HCT116 (cell line): Measurements from ENCODE around the gene C1QTNF2. TPM values are rescaled to one million over a fixed set of nuclear protein-coding genes. Genes with fewer than 3 reads are reported as not detected.
A peak's percentile ranks its signal among the peaks of the same experiment; 100 is the strongest.

Experiments
- ATAC-seq: fragments of 200-7000 bp; cut with Tn5 transposase; 2 replicates; pipeline ENCODE4 v1.9.1; 2020; ENCODE audit warnings: mild to moderate bottlenecking, moderate library complexity
- BruUV-seq: library from RNA; stranded (reverse); fragments of 400-500 nt; replicated peaks from 2 replicates; lab custom pipeline; 2021; lab: Mats Ljungman, UMichigan
- CTCF ChIA-PET: fragments of 300-600 bp; sonication (Branson Sonifier 250); formaldehyde crosslinking; loops from one replicate; lab custom pipeline; 2021; ENCODE audit warnings: antibody characterized with exemption; lab: Charles Lee
- POLR2A ChIA-PET: fragments of 300-600, 350-600 bp; sonication (Branson Sonifier 250); formaldehyde crosslinking; loops from one replicate; lab custom pipeline; 2021; ENCODE audit warnings: antibody characterized with exemption; lab: Charles Lee
- RAD21 ChIA-PET, 2 experiments: fragments of 300-600 bp; sonication (Branson Sonifier 250); formaldehyde crosslinking; loops; one replicate each; lab custom pipeline; 2023; ENCODE audit warnings: low total read pairs in 2 of 2; ENCODE audit not compliant: uncharacterized antibody in 2 of 2, unreplicated experiment in 2 of 2, low non-redundant PET in 1 of 2; lab: Charles Lee
- DNase-seq: peaks from one replicate; pipeline ENCODE4 v3.0.0-alpha.2; 2010; ENCODE audit warnings: low read depth, low spot score
- H2AFZ ChIP-seq: fragments of 200-600 bp; shearing (Covaris generic), sonication (generic); 2 replicates; pipeline ENCODE4 v1.6.1; 2017; ENCODE audit warnings: low read depth, mixed run types, mixed read lengths, antibody characterized with exemption, low read length; ENCODE audit not compliant: poor library complexity, severe bottlenecking
- H3K27ac ChIP-seq: 2 replicates; pipeline ENCODE4 v1.5.1; 2012; ENCODE audit warnings: low read depth, low read length
- H3K27me3 ChIP-seq: fragments of 200-600 bp; sonication (generic); 2 replicates; pipeline ENCODE4 v1.6.1; 2016; ENCODE audit warnings: mixed run types, low read length, mixed read lengths; ENCODE audit not compliant: insufficient read depth
- H3K36me3 ChIP-seq, 2 experiments: fragments of 200-500 bp in 1 of 2; fragments of 200-600 bp in 1 of 2; sonication (Bioruptor generic) in 1 of 2; sonication (generic) in 1 of 2; 2 replicates each; pipeline versions ENCODE4 v1.5.1 to v1.6.1; 2014 to 2016; ENCODE audit warnings: low read length in 2 of 2, inconsistent platforms in 1 of 2, mixed read lengths in 1 of 2, mixed run types in 1 of 2; ENCODE audit not compliant: insufficient read depth in 2 of 2, control insufficient read depth in 1 of 2
- H3K4me1 ChIP-seq, 2 experiments: fragments of 200-600 bp in 1 of 2; sonication (generic) in 1 of 2; 2 replicates each; pipeline versions ENCODE4 v1.5.1 to v1.6.1; 2012 to 2017; ENCODE audit warnings: low read length in 2 of 2, inconsistent platforms in 1 of 2, mild to moderate bottlenecking in 1 of 2, mixed read lengths in 1 of 2, mixed run types in 1 of 2, moderate library complexity in 1 of 2; ENCODE audit not compliant: insufficient read depth in 2 of 2, control insufficient read depth in 1 of 2
- H3K4me2 ChIP-seq: fragments of 200-600 bp; sonication (generic); 2 replicates; pipeline ENCODE4 v1.6.1; 2017; ENCODE audit warnings: mixed run types, low read length, mixed read lengths
- H3K4me3 ChIP-seq, 2 experiments: fragments of 200-600 bp in 1 of 2; sonication (generic) in 1 of 2; replicated peaks in 1 of 2; 2 replicates each; pipeline ENCODE4 v1.5.1; 2011 to 2016; ENCODE audit warnings: low read length in 2 of 2, control low read depth in 1 of 2, low read depth in 1 of 2, mild to moderate bottlenecking in 1 of 2, mixed read lengths in 1 of 2, mixed run types in 1 of 2
- H3K79me2 ChIP-seq: fragments of 200-600 bp; sonication (generic); 2 replicates; pipeline ENCODE4 v1.6.1; 2017; ENCODE audit warnings: mild to moderate bottlenecking, mixed run types, low read length, moderate library complexity, mixed read lengths; ENCODE audit not compliant: insufficient read depth
- H3K9ac ChIP-seq: fragments of 200-600 bp; sonication (generic); 2 replicates; pipeline ENCODE4 v1.6.1; 2016; ENCODE audit warnings: low read length, mixed read lengths
- H3K9me2 ChIP-seq: fragments of 200-600 bp; sonication (generic), shearing (Covaris generic); 2 replicates; pipeline ENCODE4 v1.6.1; 2017; ENCODE audit warnings: mixed run types, mild to moderate bottlenecking, moderate library complexity; ENCODE audit not compliant: insufficient read depth
- H3K9me3 ChIP-seq, 2 experiments: fragments of 200-500 bp in 1 of 2; fragments of 200-600 bp in 1 of 2; sonication (Bioruptor generic) in 1 of 2; sonication (generic) in 1 of 2; 2 replicates each; pipeline ENCODE4 v1.6.1; 2014 to 2017; ENCODE audit warnings: low read length in 2 of 2, mixed read lengths in 2 of 2, inconsistent platforms in 1 of 2, low read depth in 1 of 2, mild to moderate bottlenecking in 1 of 2, mixed run types in 1 of 2, moderate library complexity in 1 of 2; ENCODE audit not compliant: control insufficient read depth in 1 of 2, insufficient read depth in 1 of 2
- H4K20me1 ChIP-seq: fragments of 200-600 bp; sonication (generic), shearing (Covaris generic); 2 replicates; pipeline ENCODE4 v1.6.1; 2017; ENCODE audit warnings: mixed run types, mild to moderate bottlenecking, moderate library complexity; ENCODE audit not compliant: insufficient read depth
- CBX3 ChIP-seq: IDR thresholded peaks from 2 replicates; pipeline ENCODE4 v1.6.1; 2012; ENCODE audit warnings: low read depth
- EGR1 ChIP-seq: IDR thresholded peaks from 2 replicates; pipeline ENCODE4 v1.6.1; 2012; ENCODE audit warnings: low read depth
- ELF1 ChIP-seq: IDR thresholded peaks from 2 replicates; pipeline ENCODE4 v1.6.1; 2012; ENCODE audit warnings: low read depth, borderline replicate concordance
- EZH2 ChIP-seq: fragments of 200-600 bp; sonication (generic); IDR thresholded peaks from 2 replicates; pipeline ENCODE4 v1.6.1; 2017; ENCODE audit warnings: antibody characterized with exemption, mixed run types
- FOSL1 ChIP-seq: IDR thresholded peaks from 2 replicates; pipeline ENCODE4 v1.6.1; 2012; ENCODE audit warnings: low read depth
- JUND ChIP-seq: IDR thresholded peaks from 2 replicates; pipeline ENCODE4 v1.6.1; 2012
- RAD21 ChIP-seq: IDR thresholded peaks from 2 replicates; pipeline ENCODE4 v1.6.1; 2012; ENCODE audit warnings: low read depth, mild to moderate bottlenecking
- SP1 ChIP-seq: IDR thresholded peaks from 2 replicates; pipeline ENCODE4 v1.6.1; 2012; ENCODE audit warnings: low read depth
- SRF ChIP-seq: IDR thresholded peaks from 2 replicates; pipeline ENCODE4 v1.6.1; 2012; ENCODE audit warnings: low read depth
- TCF7L2 ChIP-seq: IDR thresholded peaks from 2 replicates; pipeline ENCODE4 v1.7.0; 2011; ENCODE audit warnings: borderline replicate concordance, inconsistent platforms; ENCODE audit not compliant: insufficient read depth, insufficient read length; ENCODE audit errors: extremely low read depth
- YY1 ChIP-seq: IDR thresholded peaks from 2 replicates; pipeline ENCODE4 v1.6.1; 2011; ENCODE audit warnings: low read length, low read depth, moderate library complexity, mild to moderate bottlenecking; ENCODE audit not compliant: insufficient replicate concordance; ENCODE audit errors: extremely low read depth
- ZFX ChIP-seq: fragments of 450-650 bp; IDR thresholded peaks from 2 replicates; pipeline ENCODE4 v1.6.1; 2017
- ZNF274 ChIP-seq: fragments of 200-500 bp; sonication (Bioruptor generic); IDR thresholded peaks from 2 replicates; pipeline ENCODE4 v1.6.1; 2014; ENCODE audit warnings: mild to moderate bottlenecking, low read depth, low read length, inconsistent platforms
- intact Hi-C: fragments of 100-400 bp; cut with micrococcal nuclease; formaldehyde crosslinking; loops from 2 replicates; pipeline ENCODE4 v1.10.0; 2022
- total RNA-seq: library from RNA; stranded (reverse); gene quantifications from one replicate; pipeline ENCODE4 v1.2.1, GENCODE V29; 2021; ENCODE audit not compliant: unreplicated experiment
- TF ChIP-seq, protein P1 (sequence below): IDR thresholded peaks from 2 replicates; pipeline ENCODE4 v1.6.1; 2011; ENCODE audit warnings: mild to moderate bottlenecking, low read length, moderate library complexity; ENCODE audit not compliant: insufficient replicate concordance; ENCODE audit errors: extremely low read depth
- TF ChIP-seq, protein P2 (sequence below): IDR thresholded peaks from 2 replicates; pipeline ENCODE4 v1.6.1; 2012
- TF ChIP-seq, protein P3 (sequence below): IDR thresholded peaks from 2 replicates; pipeline ENCODE4 v1.6.1; 2012
- TF ChIP-seq, protein P4 (sequence below), 3 experiments: fragments of 200-600 bp in 1 of 3; sonication (generic) in 1 of 3; IDR thresholded peaks in 2 of 3; conservative IDR thresholded peaks in 1 of 3; 2 replicates each; pipeline ENCODE4 v1.5.1; 2012 to 2017; ENCODE audit warnings: low read depth in 2 of 3, low read length in 2 of 3, antibody characterized with exemption in 1 of 3, borderline replicate concordance in 1 of 3, control low read depth in 1 of 3, mild to moderate bottlenecking in 1 of 3, mixed read lengths in 1 of 3, mixed run types in 1 of 3, moderate library complexity in 1 of 3; ENCODE audit not compliant: insufficient read depth in 1 of 3

The C1QTNF2 gene
- total RNA-seq, 1 experiment from 2014 or later = 0.15 TPM

DNA sequence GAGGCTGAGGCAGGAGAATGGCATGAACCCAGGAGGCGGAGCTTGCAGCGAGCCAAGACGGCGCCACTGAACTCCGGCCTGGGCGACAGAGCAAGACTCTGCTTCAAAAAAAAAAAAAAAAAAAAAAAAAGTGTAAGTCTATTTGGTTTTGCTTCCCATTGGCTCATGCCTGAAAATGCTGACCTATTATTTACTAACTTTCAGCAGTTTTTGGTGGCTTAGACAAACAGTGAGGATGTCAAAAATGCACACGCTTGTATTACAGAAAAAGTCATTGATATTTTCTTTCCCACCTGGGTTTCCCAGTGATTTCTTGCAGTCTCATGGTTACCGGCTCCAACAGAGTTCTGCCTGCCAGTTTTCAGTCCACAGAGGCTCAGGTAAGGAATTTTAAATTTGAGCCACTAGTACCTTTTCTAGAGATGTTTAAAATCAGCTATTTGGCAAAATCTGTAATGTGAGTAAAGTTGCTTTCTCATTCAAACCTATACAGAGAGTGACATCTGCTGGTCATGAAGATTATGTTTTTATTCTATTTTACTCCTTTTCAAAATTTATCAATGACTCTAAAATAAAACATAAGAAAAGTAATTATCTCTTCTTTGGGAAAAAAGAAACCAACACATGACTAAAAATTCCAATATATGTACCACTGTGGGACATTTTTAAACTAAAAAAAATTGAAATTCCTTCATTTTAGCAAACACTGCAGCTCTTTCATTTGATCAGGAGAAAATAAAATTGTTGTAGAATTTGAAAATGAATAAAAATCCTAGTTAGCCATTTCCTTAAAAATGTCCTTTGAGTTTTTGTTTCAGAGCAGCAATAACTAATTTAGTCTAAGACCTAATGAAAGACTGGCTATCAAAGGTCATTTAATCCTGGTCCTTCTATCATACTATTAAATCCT is 20.6 kb upstream of the C1QTNF2 start:
- no peak overlapping the region for H3K27ac ChIP-seq
- CTCF ChIA-PET = interaction anchor here (0.5 to 3.6 kb wide), 26 partner anchors 9 to 1234 kb away, joined by 3 to 45 read pairs (median 3); partner anchors contain the start of genes C1QTNF2 and FAM200C
- H3K4me1 ChIP-seq = no peaks in the 10 kb centered on the region
- ATAC-seq (peak; percentile 52; the same call in 1 of the 2 replicates), DNase-seq (no peak)
- H3K79me2 ChIP-seq = no peaks in the 10 kb centered on the region
- H3K27me3 ChIP-seq = no peaks in the 10 kb centered on the region
- H3K9me2 ChIP-seq = no peaks in the 10 kb centered on the region
- no peaks in the 10 kb centered on the region for H3K36me3 ChIP-seq
- H3K4me2 ChIP-seq = no peak overlapping the region
- H3K9ac ChIP-seq = no peak overlapping the region
- H3K9me3 ChIP-seq = no peaks in the 10 kb centered on the region; a peak in 1 of 4 replicates
- H2AFZ ChIP-seq = no peak overlapping the region
- no TSS peak for BruUV-seq
- intact Hi-C loops = loop anchor here (1.0 to 2.0 kb wide), 3 partner anchors 192 to 370 kb away; no protein-coding TSS in a partner anchor
- H4K20me1 ChIP-seq = no peaks in the 10 kb centered on the region
- POLR2A ChIA-PET = no interaction called here
- H3K4me3 ChIP-seq = no peak overlapping the region
- RAD21 ChIA-PET = interaction anchor here (0.6 to 1.7 kb wide), 2 partner anchors 28 to 369 kb away, joined by 3 to 8 read pairs; no protein-coding TSS in a partner anchor
- no peak for TF ChIP-seq TCF7L2
- TF ChIP-seq, protein P1, sequence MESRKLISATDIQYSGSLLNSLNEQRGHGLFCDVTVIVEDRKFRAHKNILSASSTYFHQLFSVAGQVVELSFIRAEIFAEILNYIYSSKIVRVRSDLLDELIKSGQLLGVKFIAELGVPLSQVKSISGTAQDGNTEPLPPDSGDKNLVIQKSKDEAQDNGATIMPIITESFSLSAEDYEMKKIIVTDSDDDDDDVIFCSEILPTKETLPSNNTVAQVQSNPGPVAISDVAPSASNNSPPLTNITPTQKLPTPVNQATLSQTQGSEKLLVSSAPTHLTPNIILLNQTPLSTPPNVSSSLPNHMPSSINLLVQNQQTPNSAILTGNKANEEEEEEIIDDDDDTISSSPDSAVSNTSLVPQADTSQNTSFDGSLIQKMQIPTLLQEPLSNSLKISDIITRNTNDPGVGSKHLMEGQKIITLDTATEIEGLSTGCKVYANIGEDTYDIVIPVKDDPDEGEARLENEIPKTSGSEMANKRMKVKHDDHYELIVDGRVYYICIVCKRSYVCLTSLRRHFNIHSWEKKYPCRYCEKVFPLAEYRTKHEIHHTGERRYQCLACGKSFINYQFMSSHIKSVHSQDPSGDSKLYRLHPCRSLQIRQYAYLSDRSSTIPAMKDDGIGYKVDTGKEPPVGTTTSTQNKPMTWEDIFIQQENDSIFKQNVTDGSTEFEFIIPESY = no peak
- TF ChIP-seq EGR1 = no peak
- TF ChIP-seq YY1 = no peak
- TF ChIP-seq, protein P2, sequence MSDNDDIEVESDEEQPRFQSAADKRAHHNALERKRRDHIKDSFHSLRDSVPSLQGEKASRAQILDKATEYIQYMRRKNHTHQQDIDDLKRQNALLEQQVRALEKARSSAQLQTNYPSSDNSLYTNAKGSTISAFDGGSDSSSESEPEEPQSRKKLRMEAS = no peak
- TF ChIP-seq, protein P3, sequence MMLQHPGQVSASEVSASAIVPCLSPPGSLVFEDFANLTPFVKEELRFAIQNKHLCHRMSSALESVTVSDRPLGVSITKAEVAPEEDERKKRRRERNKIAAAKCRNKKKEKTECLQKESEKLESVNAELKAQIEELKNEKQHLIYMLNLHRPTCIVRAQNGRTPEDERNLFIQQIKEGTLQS = no peak
- TF ChIP-seq EZH2 = no peak
- TF ChIP-seq SP1 = no peak
- TF ChIP-seq ELF1 = no peak
- TF ChIP-seq, protein P4, sequence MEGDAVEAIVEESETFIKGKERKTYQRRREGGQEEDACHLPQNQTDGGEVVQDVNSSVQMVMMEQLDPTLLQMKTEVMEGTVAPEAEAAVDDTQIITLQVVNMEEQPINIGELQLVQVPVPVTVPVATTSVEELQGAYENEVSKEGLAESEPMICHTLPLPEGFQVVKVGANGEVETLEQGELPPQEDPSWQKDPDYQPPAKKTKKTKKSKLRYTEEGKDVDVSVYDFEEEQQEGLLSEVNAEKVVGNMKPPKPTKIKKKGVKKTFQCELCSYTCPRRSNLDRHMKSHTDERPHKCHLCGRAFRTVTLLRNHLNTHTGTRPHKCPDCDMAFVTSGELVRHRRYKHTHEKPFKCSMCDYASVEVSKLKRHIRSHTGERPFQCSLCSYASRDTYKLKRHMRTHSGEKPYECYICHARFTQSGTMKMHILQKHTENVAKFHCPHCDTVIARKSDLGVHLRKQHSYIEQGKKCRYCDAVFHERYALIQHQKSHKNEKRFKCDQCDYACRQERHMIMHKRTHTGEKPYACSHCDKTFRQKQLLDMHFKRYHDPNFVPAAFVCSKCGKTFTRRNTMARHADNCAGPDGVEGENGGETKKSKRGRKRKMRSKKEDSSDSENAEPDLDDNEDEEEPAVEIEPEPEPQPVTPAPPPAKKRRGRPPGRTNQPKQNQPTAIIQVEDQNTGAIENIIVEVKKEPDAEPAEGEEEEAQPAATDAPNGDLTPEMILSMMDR (IDR thresholded peaks at IDR 0.05 in 2 of 3, conservative IDR thresholded peaks at IDR 0.05 in 1 of 3; ENCODE audit: borderline replicate concordance in 1 of 3, insufficient read depth in 1 of 3, low read depth in 2 of 3, low read length in 2 of 3) = peak; percentile 24 to 68 (median 53); a peak in 4 of 6 replicates
- no peak for TF ChIP-seq FOSL1
- peak; percentile 76 for TF ChIP-seq RAD21
- TF ChIP-seq SRF = no peak
- no peak for TF ChIP-seq JUND
- TF ChIP-seq ZFX = no peak
- TF ChIP-seq ZNF274 = no peak
- TF ChIP-seq CBX3 = no peak
